HepG2 (cell line): ENCODE measurements around the gene CLK4. TPM values are rescaled to one million over a fixed set of nuclear protein-coding genes. Genes with fewer than 3 reads are reported as not detected.

Experiments
- ATAC-seq: fragments of 200-7000 bp; cut with Tn5 transposase; 3 replicates; pipeline ENCODE4 v1.9.1; 2020; ENCODE audit warnings: mild to moderate bottlenecking, moderate library complexity
- BruUV-seq: library from RNA; stranded (reverse); fragments of 400-500 nt; replicated peaks from 2 replicates; lab custom pipeline; 2021; lab: Mats Ljungman, UMichigan
- CTCF ChIA-PET: fragments of 300-600 bp; formaldehyde crosslinking; extraction: SDS; loops from one replicate; lab custom pipeline; 2021; ENCODE audit warnings: low total read pairs, inconsistent platforms, low intra/inter-chr PET ratio; lab: Yijun Ruan, JAX
- POLR2A ChIA-PET: fragments of 350-600 bp; sonication (Branson Sonifier 250); formaldehyde crosslinking; loops from one replicate; lab custom pipeline; 2020; ENCODE audit warnings: antibody characterized with exemption, inconsistent platforms; lab: Yijun Ruan, JAX
- DNase-seq: peaks from one replicate; pipeline ENCODE4 v3.0.0-alpha.2; 2015; ENCODE audit warnings: low spot score
- FAIRE-seq: peaks from 3 replicates; lab custom pipeline; 2011; peaks lifted over from hg19 to GRCh38; lab: Jason Lieb, UNC
- H2AFZ ChIP-seq: one replicate; pipeline ENCODE4 v1.6.1; 2011; ENCODE audit warnings: low read length, inconsistent platforms
- H3K27ac ChIP-seq: fragments of 300-600 bp; 3 replicates; pipeline ENCODE4 v1.8.0; 2011; ENCODE audit warnings: mixed run types, mild to moderate bottlenecking, mixed read lengths, low read length, inconsistent platforms; ENCODE audit not compliant: insufficient read depth; ENCODE audit errors: extremely low read length
- H3K27me3 ChIP-seq, 2 experiments: fragments of 200-600 bp in 1 of 2; 2 replicates in 1 of 2; 3 replicates in 1 of 2; pipeline versions ENCODE4 v1.6.0 to v1.8.0; 2011; ENCODE audit warnings: low read length in 2 of 2, mild to moderate bottlenecking in 2 of 2, moderate library complexity in 2 of 2, inconsistent platforms in 1 of 2; ENCODE audit not compliant: insufficient read depth in 2 of 2, control insufficient read depth in 1 of 2
- H3K36me3 ChIP-seq, 2 experiments: fragments of 200-600 bp in 1 of 2; replicated peaks in 1 of 2; 2 replicates in 1 of 2; 3 replicates in 1 of 2; pipeline versions ENCODE4 v1.5.1 to v1.8.0; 2011; ENCODE audit warnings: low read length in 2 of 2, inconsistent platforms in 1 of 2; ENCODE audit not compliant: insufficient read depth in 2 of 2, control insufficient read depth in 1 of 2
- H3K4me1 ChIP-seq: 2 replicates; pipeline ENCODE4 v1.5.1; 2012; ENCODE audit warnings: low read length, inconsistent platforms; ENCODE audit not compliant: insufficient read depth
- H3K4me2 ChIP-seq: 2 replicates; pipeline ENCODE4 v1.6.0; 2011; ENCODE audit warnings: low read depth, low read length, inconsistent platforms
- H3K4me3 ChIP-seq, 3 experiments: fragments of 200-600 bp in 1 of 3; sonication (generic), shearing (Covaris generic) in 1 of 3; replicated peaks in 1 of 3; 2 replicates each; pipeline ENCODE4 v1.5.1; 2011 to 2016; ENCODE audit warnings: low read length in 3 of 3, inconsistent platforms in 2 of 3, low read depth in 2 of 3, mild to moderate bottlenecking in 2 of 3, control low read depth in 1 of 3, mixed read lengths in 1 of 3; ENCODE audit not compliant: insufficient read depth in 1 of 3
- H3K79me2 ChIP-seq: one replicate; pipeline ENCODE4 v1.6.1; 2011; ENCODE audit warnings: low read length, inconsistent platforms; ENCODE audit not compliant: insufficient read depth
- H3K9ac ChIP-seq: 2 replicates; pipeline ENCODE4 v1.6.0; 2011; ENCODE audit warnings: mild to moderate bottlenecking, low read depth, low read length, inconsistent platforms; ENCODE audit not compliant: insufficient read depth
- H3K9me3 ChIP-seq: 2 replicates; pipeline ENCODE4 v1.5.1; 2012; ENCODE audit warnings: mild to moderate bottlenecking, low read length
- H4K20me1 ChIP-seq: 2 replicates; pipeline ENCODE4 v1.6.0; 2011; ENCODE audit warnings: inconsistent platforms, mild to moderate bottlenecking, low read length, moderate library complexity; ENCODE audit not compliant: insufficient read depth
- FOSL2 ChIP-seq: sonication (generic); formaldehyde crosslinking; IDR thresholded peaks from 2 replicates; pipeline ENCODE4 v1.4.0; 2020; ENCODE audit warnings: missing genetic modification reagents
- KDM4B ChIP-seq: sonication (generic); formaldehyde crosslinking; IDR thresholded peaks from 2 replicates; pipeline ENCODE4 v1.4.0; 2020; ENCODE audit warnings: missing genetic modification reagents
- KDM5B ChIP-seq: sonication (generic); formaldehyde crosslinking; IDR thresholded peaks from 2 replicates; pipeline ENCODE4 v1.4.0; 2020; ENCODE audit warnings: missing genetic modification reagents, mild to moderate bottlenecking, borderline replicate concordance
- MIXL1 ChIP-seq: IDR thresholded peaks from 2 replicates; pipeline ENCODE4 v1.6.1; 2016
- REST ChIP-seq, 2 experiments: IDR thresholded peaks; 2 replicates each; pipeline ENCODE4 v1.6.1; 2011 to 2012; ENCODE audit warnings: low read length in 2 of 2, borderline replicate concordance in 1 of 2, low read depth in 1 of 2, mild to moderate bottlenecking in 1 of 2, moderate library complexity in 1 of 2
- YEATS4 ChIP-seq: sonication (generic); formaldehyde crosslinking; IDR thresholded peaks from 2 replicates; pipeline ENCODE4 v1.4.0; 2020; ENCODE audit warnings: missing genetic modification reagents, borderline replicate concordance
- ZNF253 ChIP-seq: sonication (generic); formaldehyde crosslinking; IDR thresholded peaks from 2 replicates; pipeline ENCODE4 v1.8.0; 2022; ENCODE audit warnings: mild to moderate bottlenecking, missing genetic modification reagents, borderline replicate concordance
- ZNF468 ChIP-seq: sonication (generic); formaldehyde crosslinking; IDR thresholded peaks from 2 replicates; pipeline ENCODE4 v1.8.0; 2022; ENCODE audit warnings: mild to moderate bottlenecking, moderate library complexity, missing genetic modification reagents
- WGBS: methylation state at CpG from one replicate; pipeline ENCODE4 v1.1.6; 2017; ENCODE audit warnings: low lambda C conversion rate; 5-methylcytosine and 5-hydroxymethylcytosine counted together
- in situ Hi-C: cut with HindIII; loops from 2 replicates; pipeline ENCODE4 v1.10.0; 2017; ENCODE audit warnings: low pct_unique_long_range_greater_than_20kb; ENCODE audit not compliant: extremely low pct_ligation_motif_present
- intact Hi-C: fragments of 100-400 bp; cut with micrococcal nuclease; formaldehyde crosslinking; loops from one replicate; pipeline ENCODE4 v1.10.0; 2022; ENCODE audit not compliant: unreplicated experiment
- polyA plus RNA-seq, 8 experiments: library from polyadenylated mRNA; depleted of rRNA in 3 of 8; stranded (reverse) in 7 of 8; unstranded in 1 of 8; fragments of >200 nt; fragmentation: Illumina TruSeq in 4 of 8; extraction: Trizol in 4 of 8; gene quantifications; 2 replicates each; pipeline versions ENCODE4 v1.2.1 to v1.2.3, GENCODE V29; 2011 to 2016; ENCODE audit warnings: low read depth in 4 of 8, missing spikeins in 1 of 8, mixed read lengths in 1 of 8; ENCODE audit not compliant: insufficient read depth in 1 of 8
- total RNA-seq, 5 experiments: library from RNA; depleted of rRNA; stranded (reverse); fragments of >200 nt; fragmentation: Illumina TruSeq; extraction: Trizol; gene quantifications; 2 replicates each; pipeline ENCODE4 v1.2.3, GENCODE V29; 2016; ENCODE audit warnings: low read depth in 1 of 5
- TF ChIP-seq, protein P1 (sequence below): sonication (generic); formaldehyde crosslinking; IDR thresholded peaks from 2 replicates; pipeline ENCODE4 v1.4.0; 2020; ENCODE audit warnings: missing genetic modification reagents
- TF ChIP-seq, protein P2 (sequence below): sonication (generic); formaldehyde crosslinking; IDR thresholded peaks from 2 replicates; pipeline ENCODE4 v1.8.1; 2023; ENCODE audit warnings: mild to moderate bottlenecking, missing genetic modification reagents, borderline replicate concordance
- TF ChIP-seq, protein P3 (sequence below): sonication (generic); formaldehyde crosslinking; IDR thresholded peaks from 2 replicates; pipeline ENCODE4 v1.8.0; 2023; ENCODE audit warnings: mild to moderate bottlenecking, missing genetic modification reagents

The CLK4 gene
- total and polyA plus RNA-seq, 2 of the 13 experiments (the other 11 are each of a cell fraction or from before 2014, with no cell fraction given), result 17.7 to 18.4 TPM

DNA sequence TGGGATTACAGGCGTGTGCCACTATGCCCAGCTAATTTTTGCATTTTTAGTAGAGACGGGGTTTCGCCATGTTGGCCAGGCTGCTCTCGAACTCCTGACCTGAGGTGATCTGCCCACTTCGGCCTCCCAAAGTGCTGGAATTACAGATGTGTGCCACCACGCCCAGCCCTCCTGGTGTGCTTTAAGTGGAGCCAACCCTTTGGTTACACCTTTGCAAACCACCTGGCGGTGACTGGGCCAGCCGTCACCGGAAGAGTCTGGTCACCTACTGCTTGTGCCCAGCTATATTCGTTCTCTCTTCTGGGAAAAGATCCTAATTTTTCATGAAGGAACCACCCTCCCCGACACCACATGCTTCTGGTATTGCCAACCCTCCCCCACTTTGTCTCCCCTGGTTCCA, 72.5 kb downstream of the CLK4 start:
- DNase-seq (no peak), ATAC-seq (no peak), FAIRE-seq (no peak)
- Histone ChIP-seq H3K4me1 (no peaks in the 10 kb centered on the region), H3K4me2 (no peak overlapping the region), H3K9me3 (no peaks in the 10 kb centered on the region), H3K27me3 (peaks cover 0 to 16% of the 10 kb centered on the region in 2 experiments; a peak in 4 of 5 replicates), H3K27ac (no peak overlapping the region), H3K9ac (no peak overlapping the region), H3K4me3 (no peak overlapping the region), H4K20me1 (no peaks in the 10 kb centered on the region), H2AFZ (no peak overlapping the region), H3K36me3 (no peaks in the 10 kb centered on the region), H3K79me2 (no peaks in the 10 kb centered on the region)
- in situ Hi-C loops, result loop anchor here (5.0 kb wide), 1 partner anchor 277 kb away; no protein-coding TSS in a partner anchor
- no TSS peak for BruUV-seq
- 35% methylated on average over 7 of the region's 11 CpGs for WGBS
- CTCF ChIA-PET, result no interaction called here
- POLR2A ChIA-PET, result no interaction called here
- intact Hi-C loops, result no loop called here
- TF ChIP-seq REST (IDR thresholded peaks at IDR 0.05; ENCODE audit: borderline replicate concordance in 1 of 2, low read depth in 1 of 2, low read length in 2 of 2), result no peak
- TF ChIP-seq, protein P1, sequence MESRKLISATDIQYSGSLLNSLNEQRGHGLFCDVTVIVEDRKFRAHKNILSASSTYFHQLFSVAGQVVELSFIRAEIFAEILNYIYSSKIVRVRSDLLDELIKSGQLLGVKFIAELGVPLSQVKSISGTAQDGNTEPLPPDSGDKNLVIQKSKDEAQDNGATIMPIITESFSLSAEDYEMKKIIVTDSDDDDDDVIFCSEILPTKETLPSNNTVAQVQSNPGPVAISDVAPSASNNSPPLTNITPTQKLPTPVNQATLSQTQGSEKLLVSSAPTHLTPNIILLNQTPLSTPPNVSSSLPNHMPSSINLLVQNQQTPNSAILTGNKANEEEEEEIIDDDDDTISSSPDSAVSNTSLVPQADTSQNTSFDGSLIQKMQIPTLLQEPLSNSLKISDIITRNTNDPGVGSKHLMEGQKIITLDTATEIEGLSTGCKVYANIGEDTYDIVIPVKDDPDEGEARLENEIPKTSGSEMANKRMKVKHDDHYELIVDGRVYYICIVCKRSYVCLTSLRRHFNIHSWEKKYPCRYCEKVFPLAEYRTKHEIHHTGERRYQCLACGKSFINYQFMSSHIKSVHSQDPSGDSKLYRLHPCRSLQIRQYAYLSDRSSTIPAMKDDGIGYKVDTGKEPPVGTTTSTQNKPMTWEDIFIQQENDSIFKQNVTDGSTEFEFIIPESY (CRISPR knock-in tag), result no peak
- no peak for TF ChIP-seq MIXL1
- TF ChIP-seq ZNF468, result no peak
- TF ChIP-seq, protein P2, sequence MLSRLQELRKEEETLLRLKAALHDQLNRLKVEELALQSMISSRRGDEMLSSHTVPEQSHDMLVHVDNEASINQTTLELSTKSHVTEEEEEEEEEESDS (CRISPR knock-in tag), result no peak
- no peak for TF ChIP-seq YEATS4 (CRISPR knock-in tag)
- no peak for TF ChIP-seq KDM5B (CRISPR knock-in tag)
- no peak for TF ChIP-seq ZNF253
- TF ChIP-seq FOSL2 (CRISPR knock-in tag), result no peak
- TF ChIP-seq KDM4B, result no peak
- TF ChIP-seq, protein P3, sequence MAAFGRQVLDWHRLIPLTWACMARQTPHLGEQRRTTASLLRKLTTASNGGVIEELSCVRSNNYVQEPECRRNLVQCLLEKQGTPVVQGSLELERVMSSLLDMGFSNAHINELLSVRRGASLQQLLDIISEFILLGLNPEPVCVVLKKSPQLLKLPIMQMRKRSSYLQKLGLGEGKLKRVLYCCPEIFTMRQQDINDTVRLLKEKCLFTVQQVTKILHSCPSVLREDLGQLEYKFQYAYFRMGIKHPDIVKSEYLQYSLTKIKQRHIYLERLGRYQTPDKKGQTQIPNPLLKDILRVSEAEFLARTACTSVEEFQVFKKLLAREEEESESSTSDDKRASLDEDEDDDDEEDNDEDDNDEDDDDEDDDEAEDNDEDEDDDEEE (CRISPR knock-in tag), result no peak
